H1 (cell line): Measurements from ENCODE around the gene CMTM1. TPM values are rescaled to one million over a fixed set of nuclear protein-coding genes. Genes with fewer than 3 reads are reported as not detected.
"Not testable (repeated sequence)": the region's sequence is repeated elsewhere in the genome, so short reads cannot be mapped to it uniquely, and the experiment has no call there.

Source experiments
- CTCF ChIA-PET: fragments of 300-600 bp; sonication (Branson Sonifier 250); formaldehyde crosslinking; loops from one replicate; lab custom pipeline; 2021; ENCODE audit not compliant: partially characterized antibody; lab: Charles Lee
- POLR2A ChIA-PET: fragments of 300-600 bp; sonication (Branson Sonifier 250); formaldehyde crosslinking; loops from one replicate; lab custom pipeline; 2021; ENCODE audit warnings: inconsistent platforms; ENCODE audit not compliant: partially characterized antibody; lab: Charles Lee
- DNase-seq, 2 experiments: peaks; one replicate each; pipeline versions ENCODE4 v3.0.0 to v3.0.0-alpha.2; 2010 to 2022; ENCODE audit warnings: low spot score in 2 of 2, low read depth in 1 of 2, mixed read lengths in 1 of 2
- FAIRE-seq: peaks from 2 replicates; lab custom pipeline; 2011; peaks lifted over from hg19 to GRCh38; lab: Jason Lieb, UNC
- H2AFZ ChIP-seq: 2 replicates; pipeline ENCODE4 v1.8.1; 2012; ENCODE audit warnings: low read length, inconsistent platforms
- H2AK5ac ChIP-seq: 2 replicates; pipeline ENCODE4 v1.6.1; 2013; ENCODE audit warnings: low read depth, low read length
- H2BK120ac ChIP-seq: replicated peaks from 2 replicates; pipeline ENCODE3; 2013; ENCODE audit warnings: low read depth, low read length, inconsistent platforms
- H2BK12ac ChIP-seq: 2 replicates; pipeline ENCODE4 v1.6.1; 2013; ENCODE audit warnings: low read depth, low read length
- H2BK15ac ChIP-seq: 2 replicates; pipeline ENCODE4 v1.6.1; 2013; ENCODE audit warnings: low read length
- H2BK20ac ChIP-seq: 2 replicates; pipeline ENCODE4 v1.6.1; 2013; ENCODE audit warnings: low read length
- H2BK5ac ChIP-seq: 2 replicates; pipeline ENCODE4 v1.6.1; 2013; ENCODE audit warnings: low read depth, low read length
- H3K14ac ChIP-seq: 2 replicates; pipeline ENCODE4 v1.6.1; 2013; ENCODE audit warnings: inconsistent platforms; ENCODE audit not compliant: insufficient read length
- H3K18ac ChIP-seq: 2 replicates; pipeline ENCODE4 v1.6.1; 2013; ENCODE audit warnings: low read length; ENCODE audit errors: extremely low read depth
- H3K23ac ChIP-seq: 2 replicates; pipeline ENCODE4 v1.6.1; 2013; ENCODE audit warnings: inconsistent platforms; ENCODE audit not compliant: insufficient read length
- H3K23me2 ChIP-seq: 2 replicates; pipeline ENCODE4 v1.6.1; 2013; ENCODE audit warnings: low read depth, low read length
- H3K27ac ChIP-seq: 2 replicates; pipeline ENCODE4 v1.6.1; 2011; ENCODE audit warnings: low read depth, low read length, inconsistent platforms
- H3K27me3 ChIP-seq, 4 experiments: replicated peaks in 1 of 4; 1 replicate in 1 of 4; 2 replicates in 3 of 4; pipeline versions ENCODE4 v1.6.1 to v1.8.1; 2011 to 2013; ENCODE audit warnings: low read length in 3 of 4, mild to moderate bottlenecking in 3 of 4, inconsistent platforms in 2 of 4, mixed read lengths in 2 of 4, moderate library complexity in 1 of 4; ENCODE audit not compliant: control insufficient read depth in 3 of 4, insufficient read depth in 3 of 4; ENCODE audit errors: extremely low read depth in 1 of 4
- H3K36me3 ChIP-seq, 4 experiments: 2 replicates each; pipeline versions ENCODE4 v1.6.1 to v1.8.1; 2011 to 2013; ENCODE audit warnings: mild to moderate bottlenecking in 4 of 4, low read length in 3 of 4, moderate library complexity in 2 of 4, control low read depth in 1 of 4, inconsistent platforms in 1 of 4; ENCODE audit not compliant: insufficient read depth in 4 of 4, control insufficient read depth in 2 of 4
- H3K4ac ChIP-seq: replicated peaks from 2 replicates; pipeline ENCODE3; 2013; ENCODE audit warnings: low read length, low read depth, mixed read lengths, inconsistent platforms; ENCODE audit not compliant: insufficient read length
- H3K4me1 ChIP-seq, 4 experiments: replicated peaks in 1 of 4; 1 replicate in 1 of 4; 2 replicates in 3 of 4; pipeline versions ENCODE4 v1.6.1 to v1.8.1; 2011 to 2013; ENCODE audit warnings: low read length in 3 of 4, inconsistent platforms in 2 of 4, mixed read lengths in 1 of 4; ENCODE audit not compliant: insufficient read depth in 4 of 4, control insufficient read depth in 3 of 4
- H3K4me2 ChIP-seq, 2 experiments: 2 replicates each; pipeline versions ENCODE4 v1.6.1 to v1.8.1; 2011 to 2013; ENCODE audit warnings: low read depth in 2 of 2, low read length in 2 of 2, control low read depth in 1 of 2, inconsistent platforms in 1 of 2, mild to moderate bottlenecking in 1 of 2; ENCODE audit not compliant: insufficient read depth in 1 of 2
- H3K4me3 ChIP-seq, 4 experiments: fragments of 200-600, 300-600 bp in 1 of 4; sonication (generic), shearing (Covaris generic), sonication (Bioruptor Twin) in 1 of 4; 2 replicates each; pipeline versions ENCODE4 v1.5.1 to v1.8.1; 2011 to 2016; ENCODE audit warnings: low read length in 4 of 4, low read depth in 3 of 4, control low read depth in 2 of 4, inconsistent platforms in 2 of 4, mild to moderate bottlenecking in 2 of 4, mixed read lengths in 1 of 4, moderate library complexity in 1 of 4; ENCODE audit not compliant: insufficient read depth in 2 of 4; ENCODE audit errors: extremely low read depth in 1 of 4
- H3K56ac ChIP-seq: replicated peaks from 2 replicates; pipeline ENCODE3; 2013; ENCODE audit warnings: low read depth, mild to moderate bottlenecking, mixed read lengths, low read length, inconsistent platforms; ENCODE audit not compliant: insufficient read length
- H3K79me1 ChIP-seq: 2 replicates; pipeline ENCODE4 v1.6.1; 2013; ENCODE audit warnings: low read depth, low read length, control low read depth
- H3K79me2 ChIP-seq, 2 experiments: 2 replicates each; pipeline versions ENCODE4 v1.6.1 to v1.8.1; 2012 to 2013; ENCODE audit warnings: low read length in 2 of 2, mild to moderate bottlenecking in 2 of 2, inconsistent platforms in 1 of 2; ENCODE audit not compliant: insufficient read depth in 2 of 2, control insufficient read depth in 1 of 2
- H3K9ac ChIP-seq, 4 experiments: replicated peaks in 1 of 4; 1 replicate in 1 of 4; 2 replicates in 3 of 4; pipeline versions ENCODE4 v1.6.1 to v1.8.1; 2011 to 2013; ENCODE audit warnings: low read depth in 3 of 4, low read length in 3 of 4, control low read depth in 2 of 4, mild to moderate bottlenecking in 2 of 4, moderate library complexity in 2 of 4, inconsistent platforms in 1 of 4; ENCODE audit errors: extremely low read depth in 1 of 4
- H3K9me3 ChIP-seq, 2 experiments: 2 replicates each; pipeline versions ENCODE4 v1.6.1 to v1.8.1; 2012 to 2013; ENCODE audit warnings: mild to moderate bottlenecking in 2 of 2, moderate library complexity in 2 of 2, control low read depth in 1 of 2, inconsistent platforms in 1 of 2, low read depth in 1 of 2, low read length in 1 of 2, mixed read lengths in 1 of 2; ENCODE audit not compliant: insufficient read depth in 2 of 2
- H4K20me1 ChIP-seq, 2 experiments: replicated peaks in 1 of 2; 2 replicates each; pipeline versions ENCODE3 to v1.8.1; 2011 to 2013; ENCODE audit warnings: inconsistent platforms in 2 of 2, low read length in 2 of 2, mild to moderate bottlenecking in 1 of 2; ENCODE audit not compliant: insufficient read depth in 2 of 2, control insufficient read depth in 1 of 2
- H4K5ac ChIP-seq: 2 replicates; pipeline ENCODE4 v1.6.1; 2013; ENCODE audit warnings: low read length, low read depth, mixed read lengths, inconsistent platforms; ENCODE audit not compliant: insufficient read length
- H4K8ac ChIP-seq: 2 replicates; pipeline ENCODE4 v1.8.0; 2013; ENCODE audit warnings: mild to moderate bottlenecking, moderate library complexity, low read length, inconsistent platforms; ENCODE audit not compliant: insufficient read depth; ENCODE audit errors: extremely low read depth
- H4K91ac ChIP-seq: replicated peaks from 2 replicates; pipeline ENCODE3; 2013; ENCODE audit warnings: low read length, mixed read lengths, inconsistent platforms; ENCODE audit not compliant: insufficient read length
- WGBS, 2 experiments: shearing (Covaris generic) in 1 of 2; methylation state at CpG; one replicate each; pipeline versions ENCODE4 v1.1.6 to v1.1.7; 2013 to 2015; ENCODE audit warnings: low lambda C conversion rate in 2 of 2, mixed read lengths in 2 of 2, inconsistent platforms in 1 of 2, low coverage in 1 of 2, missing lambda C conversion rate in 1 of 2; ENCODE audit not compliant: insufficient replicate concordance in 2 of 2, insufficient coverage in 1 of 2, insufficient read length in 1 of 2; ENCODE audit errors: extremely low coverage in 1 of 2, missing lambda C conversion rate in 1 of 2; 5-methylcytosine and 5-hydroxymethylcytosine counted together
- polyA plus RNA-seq, 7 experiments: library from polyadenylated mRNA; depleted of rRNA in 3 of 7; stranded (reverse) in 5 of 7; unstranded in 2 of 7; fragments of >200 nt in 5 of 7; fragments of 200-250 nt in 2 of 7; gene quantifications; 1 replicate in 5 of 7; 2 replicates in 1 of 7; 4 replicates in 1 of 7; pipeline versions ENCODE4 v1.2.1 to v1.2.3, GENCODE V29; 2011 to 2013; ENCODE audit warnings: missing spikeins in 2 of 7, mixed read lengths in 2 of 7
- total RNA-seq: library from RNA; stranded (reverse); fragmentation: NEBNext Ultra II Directional; extraction: Animal tissue kit (Norgen Biotek cat#: 25700); gene quantifications from 2 replicates; pipeline ENCODE4 v1.2.1, GENCODE V29; 2021

CMTM1 gene
- total and polyA plus RNA-seq, 2 of the 8 experiments (the other 6 are each of a cell fraction or from before 2014, with no cell fraction given), result 1.2 to 2.0 TPM

GRCh38 chr16:66611911-66612310, 45.7 kb downstream of the CMTM1 start:
- not testable (repeated sequence) for DNase-seq, H2BK15ac ChIP-seq, H2AFZ ChIP-seq, H4K91ac ChIP-seq, H4K8ac ChIP-seq, H2BK12ac ChIP-seq, H3K4me2 ChIP-seq, H3K79me2 ChIP-seq, H2BK5ac ChIP-seq, H3K56ac ChIP-seq, H3K9ac ChIP-seq, H3K18ac ChIP-seq, H3K4me3 ChIP-seq, H2BK20ac ChIP-seq, H4K5ac ChIP-seq, H2BK120ac ChIP-seq, H3K27me3 ChIP-seq, H2AK5ac ChIP-seq, H3K9me3 ChIP-seq, H3K23ac ChIP-seq, FAIRE-seq, H3K14ac ChIP-seq, H3K79me1 ChIP-seq, H3K27ac ChIP-seq, H3K4ac ChIP-seq, H3K23me2 ChIP-seq
- WGBS, 2 experiments, result 96% methylated on average over 8 of the region's 8 CpGs; no CpG with 5 or more reads in 1 of the 2 experiments
- Histone ChIP-seq H3K4me1 (peaks cover 6 to 17% (median 11%) of the 10 kb centered on the region in 4 experiments), H3K36me3 (peaks cover 9 to 33% (median 26%) of the 10 kb centered on the region in 4 experiments; a peak in 7 of 8 replicates), H4K20me1 (peaks cover 6 to 12% of the 10 kb centered on the region in 2 experiments)
- ChIA-PET CTCF (interaction anchor here (0.7 to 6.4 kb wide), 2 partner anchors 40 to 256 kb away, joined by 4 to 57 read pairs; no protein-coding TSS in a partner anchor), POLR2A (interaction anchor here (0.7 kb wide), 1 partner anchor 265 kb away, joined by 3 read pairs; no protein-coding TSS in a partner anchor)
